Brain pericyte (primary cell): Measurements from ENCODE around the gene SYTL3.

ENCODE experiments used
- DNase-seq: peaks from one replicate; pipeline ENCODE4 v3.0.0-alpha.2; 2012; ENCODE audit warnings: low read depth, low spot score

The SYTL3 gene

DNA sequence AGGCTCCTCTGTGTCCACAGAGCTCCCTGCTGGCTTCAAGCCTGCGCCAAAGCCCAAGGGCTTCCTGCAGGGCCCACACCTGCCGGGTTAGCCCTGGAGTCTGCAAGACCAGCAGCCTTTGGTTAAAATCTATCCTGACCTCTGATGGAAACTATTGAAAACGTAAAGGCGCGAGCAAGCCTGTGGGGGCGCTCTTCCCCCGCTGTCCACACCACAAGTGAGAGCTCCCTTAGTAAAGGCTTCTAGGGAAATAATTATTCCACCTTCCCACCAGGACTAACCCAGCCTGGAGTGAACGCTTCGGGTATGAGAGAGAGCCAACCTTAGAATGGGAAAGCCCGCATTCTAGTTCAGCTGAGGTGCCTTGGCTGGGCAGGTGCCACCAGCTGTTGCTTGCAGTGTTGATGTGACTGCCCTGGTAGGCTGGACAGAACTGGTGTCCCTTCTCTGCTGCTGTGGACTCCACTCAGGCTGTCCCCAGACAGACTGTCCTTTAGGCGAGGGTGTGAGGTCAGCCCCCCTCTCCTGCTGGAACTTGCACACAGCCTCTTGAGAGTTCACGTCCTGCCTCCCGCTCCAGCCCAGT lies 68.7 kb downstream of the SYTL3 start:
- no peak for DNase-seq

DNA sequence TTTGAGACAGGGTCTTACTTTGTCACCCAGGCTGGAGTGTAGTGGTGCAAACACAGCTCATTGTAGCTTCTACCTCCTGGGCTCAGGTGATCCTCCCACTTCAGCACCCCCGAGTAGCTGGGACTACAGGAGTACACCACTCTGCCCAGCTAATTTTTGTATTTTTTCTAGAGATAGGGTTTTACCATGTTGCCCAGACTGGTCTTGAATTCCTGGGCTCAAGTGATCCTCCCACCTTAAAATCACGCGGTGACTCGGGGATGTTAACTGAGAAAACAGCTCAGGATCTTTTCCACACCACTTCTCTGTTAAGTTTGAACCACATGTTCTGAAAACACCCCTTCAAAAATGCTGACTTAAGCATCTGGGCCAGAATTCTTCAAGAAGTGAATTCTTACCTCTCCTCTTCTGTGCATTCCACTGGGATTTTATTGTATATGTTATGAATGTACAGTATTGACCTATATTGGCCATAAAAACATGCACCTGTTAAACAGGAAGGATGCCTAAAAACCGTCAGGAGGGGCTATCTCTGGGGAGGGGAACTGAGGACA lies 72.4 kb downstream of the SYTL3 start:
- DNase-seq, result no peak

DNA sequence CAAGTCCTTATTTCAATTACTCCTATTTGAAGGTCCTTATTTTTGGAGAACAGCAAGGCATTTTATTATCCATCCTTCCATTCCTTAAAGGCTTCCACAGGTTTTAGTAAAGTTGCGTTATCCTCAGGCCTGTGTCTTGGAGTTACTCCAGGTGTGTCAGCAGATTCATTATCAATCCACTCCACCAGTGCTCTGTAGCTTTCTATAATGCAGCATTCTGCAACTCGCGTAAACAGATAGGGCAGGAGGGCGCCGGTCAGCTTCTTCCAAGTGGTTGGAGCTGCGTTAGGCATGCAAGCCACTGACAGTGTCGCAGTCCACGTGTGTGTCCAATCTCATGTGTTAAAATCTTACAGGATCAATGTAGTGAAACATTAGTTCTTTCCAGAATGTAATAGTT lies 75.8 kb downstream of the SYTL3 start:
- DNase-seq, result no peak

DNA sequence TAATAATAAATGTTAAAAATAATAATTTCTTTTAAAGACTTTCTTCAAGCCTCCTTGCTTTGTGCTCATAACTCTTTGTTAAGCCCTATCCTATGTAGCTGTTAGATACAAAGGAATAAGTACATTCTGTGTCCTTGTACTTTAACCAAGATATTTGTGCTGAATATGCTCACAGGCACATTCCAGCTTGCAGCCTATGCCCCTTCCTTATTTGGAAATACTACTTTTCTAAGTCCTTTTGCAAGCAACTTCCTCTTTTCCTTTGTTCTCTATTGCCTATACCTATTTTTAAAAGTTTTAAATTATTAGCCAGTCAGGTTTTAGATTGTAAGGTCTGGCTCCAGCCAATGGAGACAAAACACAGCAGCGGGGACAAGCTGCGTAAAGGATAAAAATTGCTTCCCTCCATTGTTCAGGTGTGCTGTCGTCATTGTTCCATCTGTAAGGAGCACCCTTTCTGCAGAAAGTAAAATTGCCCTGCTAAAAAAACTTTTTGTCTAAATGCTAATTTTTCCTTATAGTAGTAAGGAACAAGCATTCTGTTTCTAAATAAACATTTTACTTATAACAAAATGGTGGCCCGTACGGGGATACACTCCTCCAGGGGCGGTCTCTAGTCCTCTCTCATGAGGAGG lies 80.2 kb downstream of the SYTL3 start:
- no peak for DNase-seq

DNA sequence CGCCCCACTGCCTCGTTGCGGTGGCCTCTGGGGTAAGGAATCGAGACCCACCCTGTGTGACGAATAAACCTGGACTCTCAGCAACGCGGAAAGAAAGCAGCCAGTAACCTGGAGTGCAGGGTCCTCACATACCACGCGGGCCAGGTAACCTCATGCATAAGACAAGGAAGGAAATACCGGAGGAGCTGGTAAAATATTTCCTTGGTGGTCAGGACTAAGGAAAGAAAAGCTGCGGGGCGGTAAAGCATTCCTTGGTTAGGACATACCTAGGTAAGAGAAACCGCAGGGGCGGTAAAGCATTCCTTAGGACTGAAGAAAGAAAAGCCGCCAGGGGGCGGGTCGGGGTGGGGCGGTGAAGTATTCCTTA lies 80.7 kb downstream of the SYTL3 start:
- DNase-seq, result no peak

DNA sequence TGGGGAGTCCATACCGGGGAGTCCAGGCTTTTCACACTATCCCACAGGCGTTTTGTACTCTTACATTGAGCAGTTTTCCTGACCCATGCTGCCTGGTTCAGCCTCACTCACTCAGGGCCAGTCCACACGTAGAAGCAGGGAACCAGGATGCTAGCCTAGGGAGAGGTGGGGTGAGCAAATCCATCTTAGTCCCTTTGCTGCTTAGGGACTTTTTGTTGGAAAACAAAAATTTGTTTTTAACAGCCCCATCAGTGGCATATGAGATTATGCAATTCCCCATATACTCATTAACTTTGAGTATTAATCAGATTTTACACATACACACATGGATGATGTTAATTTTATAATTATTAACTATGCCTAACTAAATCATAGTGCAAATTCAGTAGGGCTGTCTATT lies 85.2 kb downstream of the SYTL3 start:
- no peak for DNase-seq

DNA sequence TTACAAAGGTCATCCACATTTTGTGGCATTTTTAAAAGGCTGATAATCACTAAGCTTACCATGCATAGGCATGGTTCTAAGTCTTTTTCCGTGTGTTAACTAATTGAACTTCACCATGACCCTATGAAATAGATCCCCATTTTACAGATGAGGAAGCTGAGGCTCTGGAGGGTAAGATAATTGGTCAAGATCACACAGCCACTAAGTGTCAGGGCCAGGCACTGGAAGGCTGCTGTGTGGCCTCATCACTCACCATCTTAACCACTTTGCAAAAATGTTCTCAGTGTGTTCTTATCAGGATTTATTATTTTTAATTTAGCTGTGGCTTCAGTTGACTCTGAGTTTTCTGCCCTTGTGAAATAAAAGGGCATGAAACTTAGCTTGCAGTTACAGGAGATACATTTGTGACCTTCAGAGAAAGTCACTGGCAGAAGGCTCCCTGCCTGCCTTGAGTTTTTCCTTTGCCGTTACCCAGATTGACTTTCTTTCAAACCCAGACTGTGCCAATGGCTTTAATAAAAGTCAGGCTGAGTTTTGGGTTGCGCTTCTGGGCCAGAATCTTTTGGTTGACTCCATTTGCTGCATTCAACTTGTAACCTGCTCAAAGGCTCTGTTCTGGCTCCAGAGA lies 87.3 kb downstream of the SYTL3 start:
- no peak for DNase-seq

DNA sequence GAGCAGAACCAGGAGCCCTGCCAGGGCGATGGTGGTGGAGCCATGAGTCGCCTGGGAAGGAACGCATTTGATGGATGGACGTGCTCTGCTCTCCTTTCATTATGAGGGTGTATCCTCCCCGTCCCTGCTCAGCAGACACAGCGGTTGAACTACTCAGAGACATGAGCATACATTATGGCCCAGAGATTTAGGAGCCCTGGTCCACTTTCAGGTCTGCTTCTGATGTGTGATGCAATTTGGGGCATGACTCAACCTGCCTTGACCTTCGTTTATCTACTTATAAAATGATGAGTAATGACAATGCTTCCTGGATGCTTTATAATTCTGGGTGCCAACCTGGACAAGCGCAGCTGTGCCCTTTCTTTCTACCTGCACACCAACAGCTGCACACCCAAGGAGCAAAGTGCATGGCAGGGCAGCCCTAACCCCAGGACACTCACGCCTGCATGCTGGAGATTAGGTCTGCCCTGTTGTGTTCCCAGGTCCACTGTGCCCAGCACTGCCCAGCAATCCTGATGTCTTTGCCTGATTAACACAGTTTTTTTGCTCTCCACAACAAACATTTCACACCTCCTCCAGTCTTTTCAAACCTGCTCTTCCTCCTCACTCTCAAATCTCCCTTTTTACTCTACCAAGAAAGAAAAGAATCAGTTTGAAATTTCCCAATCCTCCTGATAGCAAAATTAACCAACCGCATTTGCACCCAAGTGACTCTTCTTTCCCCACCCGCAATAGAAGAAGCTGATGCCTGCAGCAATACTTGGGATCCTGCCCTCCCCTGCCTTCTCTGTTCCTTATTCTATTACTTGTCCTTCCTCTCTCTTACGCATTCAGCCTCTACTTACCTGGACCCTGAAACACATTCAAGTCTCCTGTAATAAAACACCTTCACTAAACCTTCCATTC lies 88.1 kb downstream of the SYTL3 start:
- DNase-seq, result no peak

DNA sequence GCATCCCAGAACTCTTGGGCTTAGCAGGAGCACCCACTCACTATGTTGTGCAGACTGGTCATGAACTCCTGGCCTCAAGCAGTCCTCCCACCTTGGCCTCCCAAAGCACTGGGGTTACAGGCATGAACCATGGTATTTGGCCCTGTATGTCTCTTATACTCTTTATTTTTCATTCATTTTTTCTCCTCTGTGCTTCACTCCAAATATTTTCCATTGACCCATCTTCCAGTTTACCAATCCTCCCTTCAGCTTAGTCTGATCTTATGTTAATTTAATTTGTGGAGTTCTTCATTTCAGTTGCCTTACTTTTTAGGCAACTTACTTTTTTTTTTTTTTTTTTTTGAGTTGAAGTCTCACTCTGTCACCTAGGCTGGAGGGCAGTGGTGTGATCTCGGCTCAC lies 89.8 kb downstream of the SYTL3 start:
- DNase-seq, result no peak

DNA sequence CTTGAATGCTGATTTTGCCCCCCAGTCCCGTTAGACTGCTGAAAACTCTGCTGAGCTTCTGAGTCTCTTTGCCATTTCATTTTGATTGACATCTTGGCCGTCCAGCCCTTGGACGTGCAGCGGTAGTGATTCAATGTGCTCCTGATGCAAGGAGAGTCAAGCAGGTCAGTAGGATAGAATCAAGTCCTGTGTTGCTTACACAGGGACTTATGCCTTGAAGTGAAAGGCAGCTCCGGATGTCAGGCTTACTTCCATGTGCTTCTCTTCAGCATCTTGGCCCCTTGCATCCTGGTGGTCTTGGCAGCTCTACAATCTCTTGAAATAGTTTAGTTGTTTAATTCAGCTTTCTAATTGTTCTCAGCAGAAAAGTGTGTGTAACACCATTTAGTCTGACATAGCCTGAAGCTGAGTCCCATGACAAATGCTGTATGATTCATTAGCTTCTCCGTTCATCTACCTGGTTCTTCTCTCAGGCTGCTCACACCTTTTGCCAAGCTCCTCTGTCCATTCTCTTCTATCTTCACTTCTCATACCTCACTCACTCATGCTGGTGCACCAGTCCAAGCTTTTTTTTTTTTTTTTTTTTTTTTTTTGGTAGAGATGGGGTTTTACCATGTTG lies 93.3 kb downstream of the SYTL3 start:
- DNase-seq, result no peak

DNA sequence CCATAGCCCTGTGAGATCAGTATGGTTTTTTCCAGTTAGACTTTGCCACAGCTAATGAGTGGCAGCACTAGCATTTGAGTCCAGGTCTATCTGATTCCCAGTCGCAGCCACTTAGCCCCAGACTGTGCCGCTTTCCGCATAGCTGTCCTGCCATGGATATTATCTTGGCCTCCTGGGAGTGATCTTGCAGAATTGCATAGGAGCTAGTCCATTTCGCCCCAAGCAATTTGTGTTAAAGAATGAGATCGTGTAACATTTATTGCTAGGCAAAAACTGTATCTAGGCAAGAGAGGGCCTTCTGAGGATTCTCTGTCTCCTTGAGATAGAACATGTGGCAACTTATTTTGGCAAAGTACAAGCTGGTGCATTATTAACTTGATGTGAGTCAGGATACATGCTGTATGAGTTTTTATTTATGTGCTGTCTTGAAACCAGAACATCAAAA lies 95.2 kb downstream of the SYTL3 start:
- no peak for DNase-seq

DNA sequence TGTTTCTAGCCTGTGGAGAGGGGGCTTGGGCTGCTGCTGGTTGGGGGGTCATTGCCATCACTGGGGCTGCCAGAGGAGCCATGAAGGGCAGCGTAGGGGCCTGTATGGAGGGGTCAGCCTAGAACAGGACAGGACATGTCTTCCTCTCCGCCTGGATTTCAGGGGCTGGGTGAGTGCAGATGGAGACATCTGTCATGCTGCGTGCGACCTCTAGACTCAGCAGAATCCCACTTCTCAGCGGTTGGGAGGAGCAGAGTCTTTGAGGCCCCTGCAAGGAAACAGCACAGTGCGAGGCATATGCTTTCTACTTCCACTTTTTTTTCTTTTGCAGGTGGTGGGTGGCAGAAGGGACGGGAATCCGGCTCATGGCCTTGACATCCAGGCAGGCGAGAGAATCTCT lies 101.4 kb downstream of the SYTL3 start:
- DNase-seq, result no peak

DNA sequence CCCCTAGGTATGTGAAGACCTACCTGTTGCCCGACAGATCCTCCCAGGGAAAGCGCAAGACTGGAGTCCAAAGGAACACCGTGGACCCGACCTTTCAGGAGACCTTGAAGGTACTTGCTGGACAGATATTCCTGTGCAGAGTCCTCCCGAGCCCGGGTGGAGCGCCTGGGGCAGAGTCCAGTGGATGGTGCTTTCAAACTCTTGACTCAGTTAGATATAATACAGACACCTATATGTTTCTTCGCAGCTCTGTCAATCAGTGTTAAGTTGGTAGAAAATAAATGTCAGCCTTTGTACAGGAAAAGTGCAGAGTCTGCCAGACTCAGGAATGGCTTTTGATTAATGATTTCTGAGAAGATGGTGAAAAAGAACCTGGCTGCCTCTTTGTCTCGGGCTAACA lies 102.1 kb downstream of the SYTL3 start:
- no peak for DNase-seq

DNA sequence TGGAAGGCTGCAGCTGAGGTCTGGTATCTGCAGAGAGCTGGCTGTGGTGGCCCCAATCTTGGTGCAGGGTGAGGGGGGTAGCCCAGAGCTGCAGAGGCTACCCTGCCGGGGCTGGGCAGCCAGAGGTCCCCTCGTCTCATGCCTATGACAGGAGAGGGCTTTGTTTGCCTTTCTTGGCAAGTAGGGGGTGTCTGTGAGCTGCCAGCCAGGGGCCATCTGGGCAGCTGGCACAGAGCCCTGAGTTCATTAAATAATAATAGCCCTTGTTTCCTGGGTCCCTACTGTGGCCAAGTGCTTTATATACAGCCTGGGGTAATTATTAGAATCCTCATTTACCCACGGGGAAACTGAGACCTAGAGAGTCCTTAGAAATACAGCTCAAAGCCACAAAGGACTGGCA lies 102.8 kb downstream of the SYTL3 start:
- DNase-seq, result no peak

DNA sequence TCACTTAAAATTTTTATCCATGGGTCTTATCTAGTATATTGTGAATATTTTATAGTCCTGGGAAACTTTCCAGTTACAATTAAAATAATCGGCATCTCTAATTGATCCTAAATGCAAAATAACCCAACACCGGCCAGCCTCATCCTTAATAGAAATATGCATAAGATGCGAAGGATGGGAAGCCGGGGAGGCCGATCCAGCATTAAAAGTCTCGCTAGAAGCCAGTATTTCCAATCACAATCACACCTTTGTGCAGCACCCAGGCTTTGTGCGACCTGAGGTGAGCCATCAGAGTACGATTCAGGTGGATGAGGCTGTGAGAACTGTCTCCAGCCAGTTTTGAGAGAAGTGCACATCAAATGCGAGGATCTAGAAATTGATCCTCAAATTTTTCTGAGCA lies 104.0 kb downstream of the SYTL3 start:
- DNase-seq, result no peak

DNA sequence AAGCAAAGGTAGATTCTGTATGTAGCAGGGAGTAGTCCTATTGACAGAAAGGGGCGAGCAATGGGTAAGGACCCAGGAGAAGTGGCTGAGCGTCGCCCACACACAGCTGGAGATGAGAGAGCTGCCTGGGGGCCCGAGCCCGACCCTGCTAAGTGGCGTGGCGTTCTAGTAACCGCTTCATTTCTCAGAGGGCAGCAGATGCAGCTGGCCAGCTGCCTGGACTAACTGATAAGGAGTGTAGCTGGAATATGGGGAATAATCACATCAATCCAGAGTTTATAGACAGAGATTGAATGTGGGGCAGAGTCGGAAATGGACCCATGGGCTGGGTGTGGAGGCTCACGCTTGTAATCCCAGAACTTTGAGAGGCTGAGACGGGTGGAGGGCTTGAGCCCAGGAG lies 104.9 kb downstream of the SYTL3 start:
- no peak for DNase-seq

DNA sequence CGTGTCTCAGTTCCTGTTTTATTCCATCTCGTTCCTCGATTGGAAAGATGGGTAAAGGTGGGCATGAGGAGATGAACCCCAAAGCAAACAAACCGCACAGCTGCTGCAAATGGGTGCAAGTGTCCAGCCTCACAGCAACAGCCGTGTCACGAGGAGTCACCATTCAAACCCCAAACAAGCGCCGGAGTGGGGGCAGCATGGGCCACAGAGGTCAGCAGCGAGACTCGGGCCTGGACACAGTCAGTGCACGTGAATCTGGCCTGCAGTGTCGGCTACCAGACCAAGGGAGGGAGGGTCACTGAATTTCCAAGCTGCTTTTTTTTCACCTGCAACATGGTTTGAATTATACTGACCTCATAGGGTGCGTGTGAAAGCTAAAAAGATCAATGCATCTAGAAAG lies 105.8 kb downstream of the SYTL3 start:
- no peak for DNase-seq

DNA sequence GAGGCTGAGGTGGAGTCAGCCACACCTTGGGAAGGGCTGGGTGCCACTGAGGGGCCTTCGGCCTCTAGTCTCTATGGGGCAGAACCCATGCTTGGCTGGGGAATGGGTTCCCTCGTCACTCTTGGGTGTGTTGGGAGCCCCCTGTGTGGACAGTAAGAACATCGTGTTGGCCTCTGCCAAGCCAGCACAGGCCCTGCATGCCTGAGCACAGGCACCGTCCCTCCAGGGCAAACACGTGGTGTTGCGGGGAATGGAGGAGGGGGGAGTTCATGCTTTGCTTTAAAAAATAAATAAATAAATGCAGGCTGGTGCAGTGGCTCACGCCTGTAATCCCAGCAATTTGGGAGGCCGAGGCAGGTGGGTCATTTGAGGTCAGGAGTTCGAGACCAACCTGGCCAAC lies 106.3 kb downstream of the SYTL3 start:
- DNase-seq, result no peak

DNA sequence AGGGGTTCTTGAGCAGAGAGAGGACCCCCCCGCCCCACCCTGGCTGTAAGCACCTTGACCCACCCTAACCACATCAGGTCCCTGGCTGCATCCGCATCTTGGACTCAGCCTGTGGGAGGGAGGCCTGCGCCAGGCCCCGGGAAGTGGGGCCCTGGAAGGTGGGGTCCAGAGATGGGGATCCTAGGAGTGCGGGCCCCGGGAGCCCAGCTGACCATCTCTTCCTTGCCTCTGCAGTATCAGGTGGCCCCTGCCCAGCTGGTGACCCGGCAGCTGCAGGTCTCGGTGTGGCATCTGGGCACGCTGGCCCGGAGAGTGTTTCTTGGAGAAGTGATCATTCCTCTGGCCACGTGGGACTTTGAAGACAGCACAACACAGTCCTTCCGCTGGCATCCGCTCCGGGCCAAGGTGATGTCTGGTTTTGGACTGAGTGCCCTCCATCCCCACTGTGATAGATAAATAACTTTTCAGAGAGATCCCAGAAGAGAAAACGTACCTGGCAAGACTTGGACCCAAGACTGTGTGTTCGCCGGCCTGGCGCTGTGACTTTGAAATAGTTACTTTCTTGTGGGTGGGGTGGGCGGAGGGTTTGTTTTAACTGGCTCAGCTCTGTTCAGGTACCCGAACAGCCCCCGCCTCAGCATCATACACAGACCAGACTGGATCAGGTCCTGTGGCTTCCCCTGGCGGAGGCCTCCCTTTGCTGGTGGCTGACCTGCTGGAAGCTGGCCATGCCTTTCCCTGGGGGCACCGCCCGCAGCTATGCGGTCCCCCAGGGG lies 107.3 kb downstream of the SYTL3 start:
- no peak for DNase-seq

DNA sequence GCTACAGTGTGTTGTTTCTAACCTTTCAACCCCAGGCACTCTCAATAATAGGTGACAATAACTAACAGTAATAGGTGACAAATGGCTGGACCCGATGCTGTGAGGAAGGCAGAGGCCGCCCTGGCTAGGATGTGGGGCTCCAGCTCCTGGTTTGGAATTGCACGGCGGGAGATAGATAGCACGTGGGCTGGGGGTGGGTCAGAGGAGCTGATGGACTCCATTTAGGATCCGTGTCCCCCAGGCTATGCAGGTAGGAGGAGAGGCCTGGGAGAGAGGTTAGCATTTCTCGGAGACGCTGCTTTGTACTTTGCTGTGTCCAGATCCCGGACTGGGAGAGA lies 107.9 kb downstream of the SYTL3 start:
- DNase-seq, result no peak

DNA sequence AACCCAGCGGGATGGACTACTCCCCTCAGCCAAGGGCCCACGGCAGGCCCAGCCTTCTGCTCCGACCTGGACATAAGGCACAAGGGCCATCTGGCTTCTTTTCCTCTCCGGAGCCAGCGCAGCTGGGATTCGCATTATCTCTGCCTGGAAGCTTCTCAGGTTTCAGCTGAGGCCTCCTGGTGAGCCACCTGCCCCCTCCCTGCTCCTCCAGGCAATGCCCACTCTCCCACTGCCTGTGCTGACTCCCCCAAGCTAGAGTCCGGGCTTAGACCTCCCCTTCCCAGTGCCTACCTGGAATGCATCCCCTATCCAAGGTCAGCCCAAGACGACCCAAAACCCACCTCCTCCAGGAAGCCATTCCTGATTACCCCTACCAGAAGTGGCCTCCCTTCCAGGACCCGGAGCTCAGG lies 108.6 kb downstream of the SYTL3 start:
- DNase-seq, result no peak
